NCI-H187 (cell line): ENCODE data around the gene CREB3L1.
A peak's percentile ranks its signal among the peaks of the same experiment; 100 is the strongest.

Experiments
- DNase-seq, 2 experiments: peaks; one replicate each; lab custom pipeline; 2025; lab: John Stamatoyannopoulos, UW

Gene CREB3L1

GRCh38 chr11:46273511-46274205 is 3.8 kb upstream of the CREB3L1 start:
- no peak for DNase-seq

GRCh38 chr11:46275964-46276641 is 1.4 kb upstream of the CREB3L1 start:
- no peak for DNase-seq

GRCh38 chr11:46277313-46277621 is 195 bp upstream of the CREB3L1 start:
- DNase-seq, result no peak

GRCh38 chr11:46278387-46279125 is 1.1 kb downstream of the CREB3L1 start:
- no peak for DNase-seq

- DNase-seq, result no peak
Measured at GRCh38 chr11:46279126-46280099, 2.0 kb downstream of the CREB3L1 start.

- no peak for DNase-seq
Measured at GRCh38 chr11:46280706-46281105, 3.2 kb downstream of the CREB3L1 start.

- DNase-seq, result no peak
Measured at GRCh38 chr11:46281371-46281831, 3.9 kb downstream of the CREB3L1 start.

- no peak for DNase-seq
Measured at GRCh38 chr11:46285173-46285572, 7.7 kb downstream of the CREB3L1 start.

GRCh38 chr11:46285594-46286033 is 8.2 kb downstream of the CREB3L1 start:
- no peak for DNase-seq

GRCh38 chr11:46286789-46287188 is 9.3 kb downstream of the CREB3L1 start:
- DNase-seq, result no peak

- no peak for DNase-seq
Measured at GRCh38 chr11:46288451-46288850, 11.0 kb downstream of the CREB3L1 start.

- no peak for DNase-seq
Measured at GRCh38 chr11:46290011-46290410, 12.5 kb downstream of the CREB3L1 start.

- no peak for DNase-seq
Measured at GRCh38 chr11:46290598-46291309, 13.3 kb downstream of the CREB3L1 start.

- no peak for DNase-seq
Measured at GRCh38 chr11:46291441-46292150, 14.1 kb downstream of the CREB3L1 start.

- DNase-seq, result no peak
Measured at GRCh38 chr11:46293066-46293465, 15.6 kb downstream of the CREB3L1 start.

GRCh38 chr11:46293641-46294103 is 16.2 kb downstream of the CREB3L1 start:
- no peak for DNase-seq

- no peak for DNase-seq
Measured at GRCh38 chr11:46294365-46295309, 17.2 kb downstream of the CREB3L1 start.

GRCh38 chr11:46295312-46296058 is 18.0 kb downstream of the CREB3L1 start:
- DNase-seq, result peak in 1 of 2 experiments; percentile 49
